ENCODE measurements around the gene SLC16A2.

The SLC16A2 gene

GRCh38 chrX:74579597-74580198 lies 158.4 kb downstream of the SLC16A2 start:
- peaks cover 2% of the 10 kb centered on the region; the same call in 1 of the 2 replicates for H3K9me3 ChIP-seq (ENCODE audit: control insufficient read depth, insufficient read depth, low read depth, low read length)
- no peak for TF ChIP-seq ZNF394 (tag by site-specific recombination; IDR thresholded peaks at IDR 0.05; ENCODE audit: borderline replicate concordance)
- TF ChIP-seq ZNF248 (tag by site-specific recombination; IDR thresholded peaks at IDR 0.05), result no peak
- TF ChIP-seq SP2 (tag by site-specific recombination; IDR thresholded peaks at IDR 0.05), result no peak
- TF ChIP-seq ZNF24 (tag by site-specific recombination; IDR thresholded peaks at IDR 0.05), result no peak
- TF ChIP-seq ZNF214 (tag by site-specific recombination; IDR thresholded peaks at IDR 0.05; ENCODE audit: borderline replicate concordance), result no peak
- no peak for TF ChIP-seq ZNF423 (tag by site-specific recombination; IDR thresholded peaks at IDR 0.05)
- no peak for TF ChIP-seq KLF10 (tag by site-specific recombination; IDR thresholded peaks at IDR 0.05)
- TF ChIP-seq ZNF473 (tag by site-specific recombination; IDR thresholded peaks at IDR 0.05), result no peak
- TF ChIP-seq GLIS1 (tag by site-specific recombination; IDR thresholded peaks at IDR 0.05), result no peak
- TF ChIP-seq ZNF2 (tag by site-specific recombination; IDR thresholded peaks at IDR 0.05), result no peak
- no peak for TF ChIP-seq ZIC2 (tag by site-specific recombination; IDR thresholded peaks at IDR 0.05)
- TF ChIP-seq HIC1 (tag by site-specific recombination; IDR thresholded peaks at IDR 0.05), result no peak
- TF ChIP-seq KLF9 (tag by site-specific recombination; IDR thresholded peaks at IDR 0.05; ENCODE audit: low read depth), result no peak
- no peak for TF ChIP-seq ZNF621 (tag by site-specific recombination; IDR thresholded peaks at IDR 0.05)
- TF ChIP-seq ZNF140 (tag by site-specific recombination; IDR thresholded peaks at IDR 0.05), result no peak
- TF ChIP-seq ZNF433 (tag by site-specific recombination; IDR thresholded peaks at IDR 0.05; ENCODE audit: low read depth), result no peak
- no peak for TF ChIP-seq ZNF223 (tag by site-specific recombination; IDR thresholded peaks at IDR 0.05)
- no peak for TF ChIP-seq ZNF76 (tag by site-specific recombination; IDR thresholded peaks at IDR 0.05; ENCODE audit: borderline replicate concordance, low read depth)
- no peak overlapping the region for H3K27ac ChIP-seq (ENCODE audit: extremely low read depth, low read depth, low read length)
- H3K4me1 ChIP-seq (ENCODE audit: control insufficient read depth, insufficient read depth, low read length), result no peaks in the 10 kb centered on the region
- ChIA-PET CTCF (interaction anchor here (1.1 kb wide), 1 partner anchor 181 kb away, joined by 3 read pairs; no protein-coding TSS in a partner anchor), POLR2A (interaction anchor here (1.3 kb wide), 1 partner anchor 11 kb away, joined by 3 read pairs; no protein-coding TSS in a partner anchor)
- no peak overlapping the region for H3K4me3 ChIP-seq (ENCODE audit: low read depth, low read length)
- H3K36me3 ChIP-seq (ENCODE audit: control insufficient read depth in 2 of 2, insufficient read depth in 1 of 2, low read length in 2 of 2), result peaks cover 0 to 3% of the 10 kb centered on the region in 2 experiments; a peak in 1 of 3 replicates

Measured in HEK293 (cell line).